Endodermal cell (in vitro differentiated cells): ENCODE data around the gene DGKZ. TPM values are rescaled to one million over a fixed set of nuclear protein-coding genes. Genes with fewer than 3 reads are reported as not detected.
"Not testable (repeated sequence)": the region's sequence is repeated elsewhere in the genome, so short reads cannot be mapped to it uniquely, and the experiment has no call there.

Experiments used
- DNase-seq: peaks from one replicate; pipeline ENCODE4 v3.0.0-alpha.2; 2017
- H3K27ac ChIP-seq: 2 replicates; pipeline ENCODE4 v1.5.1; 2013; ENCODE audit warnings: mild to moderate bottlenecking, low read depth, low read length, moderate library complexity
- H3K27me3 ChIP-seq: 2 replicates; pipeline ENCODE4 v1.6.1; 2013; ENCODE audit warnings: mild to moderate bottlenecking, low read length, moderate library complexity; ENCODE audit not compliant: insufficient read depth, control insufficient read depth, poor library complexity, severe bottlenecking
- H3K36me3 ChIP-seq: 2 replicates; pipeline ENCODE4 v1.7.0; 2013; ENCODE audit warnings: mild to moderate bottlenecking, low read length, moderate library complexity; ENCODE audit not compliant: control insufficient read depth, insufficient read depth
- H3K4me1 ChIP-seq: one replicate; pipeline ENCODE4 v1.7.0; 2013; ENCODE audit warnings: low read length; ENCODE audit not compliant: control insufficient read depth, insufficient read depth
- H3K4me3 ChIP-seq: 2 replicates; pipeline ENCODE4 v1.5.1; 2013; ENCODE audit warnings: mild to moderate bottlenecking, low read length, moderate library complexity
- H3K9ac ChIP-seq: 2 replicates; pipeline ENCODE4 v1.6.1; 2013; ENCODE audit warnings: mild to moderate bottlenecking, low read length, moderate library complexity; ENCODE audit not compliant: poor library complexity, severe bottlenecking; ENCODE audit errors: extremely low read depth
- H3K9me3 ChIP-seq: 2 replicates; pipeline ENCODE4 v1.6.1; 2013; ENCODE audit warnings: mild to moderate bottlenecking, low read length, moderate library complexity; ENCODE audit not compliant: control insufficient read depth
- H3K27ac Mint-ChIP-seq: 2 replicates; pipeline ENCODE4 v1.8.0; 2020; ENCODE audit warnings: mixed read lengths
- H3K27me3 Mint-ChIP-seq: 2 replicates; pipeline ENCODE4 v1.8.0; 2021; ENCODE audit warnings: mild to moderate bottlenecking, mixed read lengths; ENCODE audit not compliant: insufficient read depth
- H3K36me3 Mint-ChIP-seq: 2 replicates; pipeline ENCODE4 v1.8.0; 2020; ENCODE audit warnings: low read depth, mixed read lengths
- H3K4me1 Mint-ChIP-seq: 2 replicates; pipeline ENCODE4 v1.8.0; 2020; ENCODE audit warnings: mixed read lengths
- H3K4me3 Mint-ChIP-seq: 2 replicates; pipeline ENCODE4 v1.8.0; 2020; ENCODE audit warnings: mild to moderate bottlenecking, moderate library complexity, mixed read lengths
- H3K9me3 Mint-ChIP-seq: 2 replicates; pipeline ENCODE4 v1.8.0; 2020; ENCODE audit warnings: mild to moderate bottlenecking, mixed read lengths
- CTCF ChIP-seq: fragments of 200-600 bp; sonication (generic); conservative IDR thresholded peaks from 2 replicates; pipeline ENCODE4 v1.5.0; 2021; ENCODE audit warnings: antibody characterized with exemption, mild to moderate bottlenecking
- WGBS, 2 experiments: methylation state at CpG; one replicate each; pipeline versions ENCODE4 v1.1.5 to v1.1.7; 2013; ENCODE audit warnings: missing lambda C conversion rate in 2 of 2, mixed read lengths in 1 of 2; ENCODE audit not compliant: insufficient coverage in 1 of 2, insufficient read length in 1 of 2; 5-methylcytosine and 5-hydroxymethylcytosine counted together
- total RNA-seq, 2 donors: library from RNA; stranded (reverse); fragmentation: NEBNext Ultra II Directional in 1 of 2; extraction: Animal tissue kit (Norgen Biotek cat#: 25700) in 1 of 2; gene quantifications; 2 replicates in 1 of 2; 3 replicates in 1 of 2; pipeline ENCODE4 v1.2.1, GENCODE V29; 2021

Gene DGKZ
- total RNA-seq, 2 donors from 2014 or later, result 49.6 to 57.3 TPM

GRCh38 chr11:46370253-46370652 is 23.0 kb downstream of the DGKZ start:
- Histone ChIP-seq H3K27me3 (no peaks in the 10 kb centered on the region), H3K36me3 (peaks cover 22% of the 10 kb centered on the region), H3K9me3 (no peaks in the 10 kb centered on the region), H3K27ac (no peak overlapping the region), H3K4me3 (no peak overlapping the region), H3K4me1 (no peaks in the 10 kb centered on the region), H3K9ac (no peak overlapping the region)
- no peaks in the 10 kb centered on the region for H3K27me3 Mint-ChIP-seq
- H3K4me1 Mint-ChIP-seq, result peaks cover 4% of the 10 kb centered on the region
- no peak for DNase-seq
- 92 to 99% methylated on average over 11 to 13 of the region's 13 CpGs for WGBS, 2 experiments
- H3K9me3 Mint-ChIP-seq, result no peaks in the 10 kb centered on the region
- no peak overlapping the region for H3K27ac Mint-ChIP-seq
- H3K36me3 Mint-ChIP-seq, result peaks cover 22% of the 10 kb centered on the region
- TF ChIP-seq CTCF, result no peak
- no peak overlapping the region for H3K4me3 Mint-ChIP-seq

- peaks cover 23% of the 10 kb centered on the region for H3K36me3 Mint-ChIP-seq
- DNase-seq, H3K9me3 Mint-ChIP-seq, H3K9ac ChIP-seq, H3K4me1 Mint-ChIP-seq, H3K27ac Mint-ChIP-seq, H3K4me3 Mint-ChIP-seq, H3K27me3 ChIP-seq, H3K4me3 ChIP-seq, H3K27ac ChIP-seq, H3K9me3 ChIP-seq, H3K4me1 ChIP-seq, H3K27me3 Mint-ChIP-seq: not testable (repeated sequence)
- H3K36me3 ChIP-seq, result peaks cover 26% of the 10 kb centered on the region
- 93 to 94% methylated on average over 10 to 19 of the region's 19 CpGs for WGBS, 2 experiments
Observed at GRCh38 chr11:46371262-46371661, 24.0 kb downstream of the DGKZ start.

- H3K27me3 Mint-ChIP-seq, result no peaks in the 10 kb centered on the region
- no peak overlapping the region for H3K4me3 Mint-ChIP-seq
- peaks cover 4% of the 10 kb centered on the region for H3K4me1 Mint-ChIP-seq
- Histone ChIP-seq H3K36me3 (peaks cover 31% of the 10 kb centered on the region), H3K9ac (no peak overlapping the region), H3K4me3 (no peak overlapping the region), H3K27me3 (no peaks in the 10 kb centered on the region), H3K4me1 (no peaks in the 10 kb centered on the region), H3K27ac (no peak overlapping the region), H3K9me3 (no peaks in the 10 kb centered on the region)
- 85 to 89% methylated on average over 6 to 10 of the region's 10 CpGs for WGBS, 2 experiments
- TF ChIP-seq CTCF, result no peak
- H3K36me3 Mint-ChIP-seq, result peaks cover 31% of the 10 kb centered on the region
- DNase-seq, result no peak
- no peaks in the 10 kb centered on the region for H3K9me3 Mint-ChIP-seq
- H3K27ac Mint-ChIP-seq, result no peak overlapping the region
Observed at GRCh38 chr11:46372086-46372485, 24.8 kb downstream of the DGKZ start.

GRCh38 chr11:46372501-46372900 is 25.2 kb downstream of the DGKZ start:
- H3K4me1 ChIP-seq, H3K4me3 Mint-ChIP-seq, H3K9me3 ChIP-seq, H3K27me3 Mint-ChIP-seq, H3K27ac ChIP-seq, H3K4me1 Mint-ChIP-seq, H3K27me3 ChIP-seq, H3K4me3 ChIP-seq, DNase-seq, H3K27ac Mint-ChIP-seq, H3K9me3 Mint-ChIP-seq, H3K9ac ChIP-seq: not testable (repeated sequence)
- whole genome bisulfite sequencing, 2 experiments, result 95% methylated on average over 9 to 15 of the region's 15 CpGs
- peaks cover 32% of the 10 kb centered on the region for H3K36me3 ChIP-seq
- H3K36me3 Mint-ChIP-seq, result peaks cover 35% of the 10 kb centered on the region
